Lung (tissue), 12 donors: Measurements from ENCODE around the gene VPS11. TPM values are rescaled to one million over a fixed set of nuclear protein-coding genes. Genes with fewer than 3 reads are reported as not detected.

Experiments used
- ATAC-seq: fragments of 200-7000 bp; cut with Tn5 transposase; one replicate; pipeline ENCODE4 v1.9.1; 2020; ENCODE audit warnings: moderate number of reproducible peaks; ENCODE audit not compliant: insufficient read depth, low FRiP score
- DNase-seq, 3 donors: peaks; one replicate each; pipeline ENCODE4 v3.0.0-alpha.2; 2013 to 2017
- H3K27ac ChIP-seq, 2 donors: one replicate each; pipeline ENCODE4 v1.5.1; 2013; ENCODE audit warnings: mild to moderate bottlenecking in 2 of 2, moderate library complexity in 2 of 2, control low read depth in 1 of 2, inconsistent platforms in 1 of 2, low read depth in 1 of 2, low read length in 1 of 2
- H3K27me3 ChIP-seq, 3 donors: one replicate each; pipeline ENCODE4 v1.5.1; 2013; ENCODE audit warnings: low read length in 2 of 3; ENCODE audit not compliant: control insufficient read depth in 3 of 3, insufficient read depth in 3 of 3
- H3K36me3 ChIP-seq, 4 donors: one replicate each; pipeline ENCODE4 v1.5.1; 2013; ENCODE audit warnings: low read length in 4 of 4, mild to moderate bottlenecking in 1 of 4, moderate library complexity in 1 of 4; ENCODE audit not compliant: control insufficient read depth in 4 of 4, insufficient read depth in 4 of 4
- H3K4me1 ChIP-seq, 5 donors: one replicate each; pipeline ENCODE4 v1.5.1; 2013; ENCODE audit warnings: low read length in 5 of 5, mild to moderate bottlenecking in 2 of 5, moderate library complexity in 1 of 5; ENCODE audit not compliant: control insufficient read depth in 5 of 5, insufficient read depth in 5 of 5
- H3K4me3 ChIP-seq: one replicate; pipeline ENCODE4 v1.5.1; 2013; ENCODE audit warnings: mild to moderate bottlenecking, control low read depth, moderate library complexity
- H3K9ac ChIP-seq, 2 donors: one replicate each; pipeline ENCODE4 v1.5.1; 2013; ENCODE audit warnings: low read length in 2 of 2, control low read depth in 1 of 2; ENCODE audit not compliant: insufficient read depth in 1 of 2
- H3K9me3 ChIP-seq, 4 donors: one replicate each; pipeline ENCODE4 v1.5.1; 2013; ENCODE audit warnings: low read length in 3 of 4, mild to moderate bottlenecking in 1 of 4, moderate library complexity in 1 of 4; ENCODE audit not compliant: control insufficient read depth in 4 of 4, insufficient read depth in 3 of 4
- CTCF ChIP-seq: IDR thresholded peaks from 2 replicates; pipeline ENCODE4 v1.5.1; 2012; ENCODE audit warnings: mild to moderate bottlenecking; ENCODE audit errors: control extremely low read depth, extremely low read depth
- WGBS, 2 donors: extraction: QIAGEN DNeasy Blood & Tissue Kit; methylation state at CpG; one replicate each; pipeline ENCODE4 v1.1.7; 2013; 5-methylcytosine and 5-hydroxymethylcytosine counted together
- polyA plus RNA-seq, 2 donors: library from polyadenylated mRNA; stranded (reverse); fragments of 200-250 nt; gene quantifications; one replicate each; pipeline ENCODE4 v1.2.1, GENCODE V29; 2013
- total RNA-seq, 2 donors: library from RNA; depleted of rRNA in 1 of 2; stranded (reverse); fragments of >200 nt in 1 of 2; gene quantifications; one replicate each; pipeline ENCODE4 v1.2.1, GENCODE V29; 2014 to 2021
- donor health status: control.
- donor health status: control.
- donor health status: Bipolar disorder and iron deficiency.
- donor health status: healthy.
- donor health status: DM: yes; HTN: yes; CAD: no.

VPS11 gene
- total and polyA plus RNA-seq, 4 donors: 33.8 to 56.1 (median 35.3) TPM

GRCh38 chr11:119077839-119078238, 10.2 kb downstream of the VPS11 start:
- no peak for TF ChIP-seq CTCF
- Histone ChIP-seq H3K36me3 (peaks cover 28 to 64% (median 35%) of the 10 kb centered on the region in 4 donors), H3K4me1 (no peaks in the 10 kb centered on the region), H3K9ac (no peak overlapping the region), H3K27ac (no peak overlapping the region), H3K9me3 (peaks cover 0 to 2% (median 0%) of the 10 kb centered on the region in 4 donors), H3K4me3 (no peak overlapping the region), H3K27me3 (no peaks in the 10 kb centered on the region)
- 95 to 98% methylated on average over 11 of the region's 11 CpGs for WGBS, 2 donors
- DNase-seq: no peak
- ATAC-seq: no peak

- no peak for ATAC-seq
- Histone ChIP-seq H3K4me3 (no peak overlapping the region), H3K36me3 (peaks cover 22 to 55% (median 28%) of the 10 kb centered on the region in 4 donors), H3K27ac (no peak overlapping the region), H3K9ac (no peak overlapping the region), H3K27me3 (no peaks in the 10 kb centered on the region), H3K4me1 (no peaks in the 10 kb centered on the region), H3K9me3 (no peaks in the 10 kb centered on the region)
- DNase-seq: no peak
- no peak for TF ChIP-seq CTCF
- 93 to 94% methylated on average over 19 of the region's 19 CpGs for WGBS, 2 donors
These were observed 11.2 kb downstream of the VPS11 start for GRCh38 chr11:119078675-119079420.

GRCh38 chr11:119081682-119082260, 14.2 kb downstream of the VPS11 start:
- 63 to 65% methylated on average over 7 of the region's 7 CpGs for WGBS, 2 donors
- Histone ChIP-seq H3K36me3 (peaks cover 15 to 50% (median 26%) of the 10 kb centered on the region in 4 donors), H3K9me3 (no peaks in the 10 kb centered on the region), H3K4me1 (peaks cover 5 to 13% (median 6%) of the 10 kb centered on the region in 5 donors), H3K27me3 (no peaks in the 10 kb centered on the region), H3K9ac (no peak overlapping the region), H3K4me3 (no peak overlapping the region), H3K27ac (no peak overlapping the region)
- DNase-seq: no peak
- ATAC-seq: no peak
- TF ChIP-seq CTCF: no peak
